OCI-LY7 (cell line): Measurements from ENCODE around the gene AHR. TPM values are rescaled to one million over a fixed set of nuclear protein-coding genes. Genes with fewer than 3 reads are reported as not detected.

Experiments used
- BruUV-seq: library from RNA; stranded (reverse); fragments of 400-500 nt; replicated peaks from 2 replicates; lab custom pipeline; 2021; lab: Mats Ljungman, UMichigan
- CTCF ChIA-PET: fragments of 300-600 bp; sonication (Branson Sonifier 250); formaldehyde crosslinking; loops from one replicate; lab custom pipeline; 2022; ENCODE audit warnings: antibody characterized with exemption; ENCODE audit not compliant: unreplicated experiment; lab: Charles Lee
- POLR2A ChIA-PET: fragments of 300-600 bp; sonication (Branson Sonifier 250); formaldehyde crosslinking; loops from one replicate; lab custom pipeline; 2022; ENCODE audit warnings: antibody characterized with exemption; lab: Charles Lee
- DNase-seq: peaks from one replicate; pipeline ENCODE4 v3.0.0-alpha.2; 2015; ENCODE audit warnings: low spot score
- H2AFZ ChIP-seq: fragments of 200-600 bp; sonication (generic), shearing (Covaris generic); 2 replicates; pipeline ENCODE4 v1.6.1; 2014; ENCODE audit warnings: mild to moderate bottlenecking, antibody characterized with exemption, low read length, moderate library complexity
- H3K27ac ChIP-seq: fragments of 200-600 bp; sonication (generic); 2 replicates; pipeline ENCODE4 v1.5.1; 2014; ENCODE audit warnings: mixed run types, low read depth, mild to moderate bottlenecking, moderate library complexity, low read length, inconsistent platforms; ENCODE audit not compliant: poor library complexity, severe bottlenecking
- H3K36me3 ChIP-seq: fragments of 200-600 bp; sonication (generic); 2 replicates; pipeline ENCODE4 v1.6.1; 2014; ENCODE audit warnings: mild to moderate bottlenecking, antibody characterized with exemption, low read length, moderate library complexity, mixed read lengths; ENCODE audit not compliant: insufficient read depth
- H3K4me1 ChIP-seq: fragments of 200-600 bp; sonication (generic); 2 replicates; pipeline ENCODE4 v1.5.1; 2014; ENCODE audit warnings: mild to moderate bottlenecking, low read length; ENCODE audit not compliant: insufficient read depth, poor library complexity, severe bottlenecking
- H3K4me2 ChIP-seq: fragments of 200-600 bp; sonication (generic); 2 replicates; pipeline ENCODE4 v1.6.1; 2014; ENCODE audit warnings: mild to moderate bottlenecking, low read length
- H3K4me3 ChIP-seq: fragments of 200-600 bp; sonication (generic); 2 replicates; pipeline ENCODE4 v1.5.1; 2014; ENCODE audit warnings: mild to moderate bottlenecking, low read depth, low read length; ENCODE audit not compliant: poor library complexity, severe bottlenecking
- H3K79me2 ChIP-seq: fragments of 200-600 bp; sonication (generic); 2 replicates; pipeline ENCODE4 v1.6.1; 2016; ENCODE audit warnings: low read depth, mild to moderate bottlenecking, low read length, moderate library complexity, mixed read lengths; ENCODE audit not compliant: insufficient read depth
- H3K9me2 ChIP-seq: fragments of 200-600 bp; sonication (generic); 2 replicates; pipeline ENCODE4 v1.6.1; 2016; ENCODE audit warnings: mild to moderate bottlenecking, low read length, mixed read lengths; ENCODE audit not compliant: insufficient read depth
- H3K9me3 ChIP-seq: fragments of 200-600 bp; sonication (generic); 2 replicates; pipeline ENCODE4 v1.6.1; 2014; ENCODE audit warnings: mild to moderate bottlenecking, mixed run types, low read length, mixed read lengths
- H4K20me1 ChIP-seq: fragments of 200-600 bp; sonication (generic); 2 replicates; pipeline ENCODE4 v1.6.1; 2014; ENCODE audit warnings: mild to moderate bottlenecking, antibody characterized with exemption, low read length, moderate library complexity, mixed read lengths; ENCODE audit not compliant: insufficient read depth
- EZH2phosphoT487 ChIP-seq: fragments of 200-600 bp; sonication (generic); IDR thresholded peaks from 2 replicates; pipeline ENCODE4 v1.6.1; 2018; ENCODE audit warnings: low read depth, borderline replicate concordance, mild to moderate bottlenecking, mixed run types, antibody characterized with exemption, low read length, moderate library complexity, mixed read lengths
- intact Hi-C: fragments of 100-400 bp; cut with micrococcal nuclease; formaldehyde crosslinking; loops from one replicate; pipeline ENCODE4 v1.10.0; 2022; ENCODE audit not compliant: unreplicated experiment
- total RNA-seq, 2 experiments: library from RNA; depleted of rRNA in 1 of 2; stranded (reverse); fragments of >200 nt in 1 of 2; shearing (Covaris generic) in 1 of 2; gene quantifications; 2 replicates each; pipeline ENCODE4 v1.2.3, GENCODE V29; 2014 to 2022
- TF ChIP-seq, protein P1 (sequence below): fragments of 200-600 bp; sonication (generic); conservative IDR thresholded peaks from 2 replicates; pipeline ENCODE4 v1.5.1; 2014; ENCODE audit warnings: mild to moderate bottlenecking, antibody characterized with exemption, low read length, moderate library complexity, mixed read lengths

Gene AHR
- total RNA-seq, 2 experiments from 2014 or later = not detected

DNA sequence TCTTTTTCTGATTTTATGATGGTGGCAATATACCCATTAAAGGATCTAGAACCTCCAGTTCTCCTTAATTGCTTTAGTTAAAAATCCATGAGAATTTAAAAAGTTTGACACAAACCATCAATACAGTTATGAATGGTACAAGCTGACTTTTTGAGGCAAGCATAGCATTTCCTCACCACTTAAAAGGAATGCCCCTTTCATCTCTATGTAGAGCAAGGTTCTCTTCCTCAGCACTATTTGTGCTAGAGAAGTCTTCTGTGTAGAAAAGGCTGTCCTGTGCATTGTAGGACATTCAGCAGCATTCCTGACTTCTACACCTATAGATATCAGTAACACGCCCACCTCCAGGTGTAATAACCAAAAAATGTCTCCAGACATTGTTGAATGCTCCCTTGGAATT is 67.3 kb downstream of the AHR start:
- ChIA-PET CTCF (no interaction called here), POLR2A (no interaction called here)
- TF ChIP-seq, protein P1, sequence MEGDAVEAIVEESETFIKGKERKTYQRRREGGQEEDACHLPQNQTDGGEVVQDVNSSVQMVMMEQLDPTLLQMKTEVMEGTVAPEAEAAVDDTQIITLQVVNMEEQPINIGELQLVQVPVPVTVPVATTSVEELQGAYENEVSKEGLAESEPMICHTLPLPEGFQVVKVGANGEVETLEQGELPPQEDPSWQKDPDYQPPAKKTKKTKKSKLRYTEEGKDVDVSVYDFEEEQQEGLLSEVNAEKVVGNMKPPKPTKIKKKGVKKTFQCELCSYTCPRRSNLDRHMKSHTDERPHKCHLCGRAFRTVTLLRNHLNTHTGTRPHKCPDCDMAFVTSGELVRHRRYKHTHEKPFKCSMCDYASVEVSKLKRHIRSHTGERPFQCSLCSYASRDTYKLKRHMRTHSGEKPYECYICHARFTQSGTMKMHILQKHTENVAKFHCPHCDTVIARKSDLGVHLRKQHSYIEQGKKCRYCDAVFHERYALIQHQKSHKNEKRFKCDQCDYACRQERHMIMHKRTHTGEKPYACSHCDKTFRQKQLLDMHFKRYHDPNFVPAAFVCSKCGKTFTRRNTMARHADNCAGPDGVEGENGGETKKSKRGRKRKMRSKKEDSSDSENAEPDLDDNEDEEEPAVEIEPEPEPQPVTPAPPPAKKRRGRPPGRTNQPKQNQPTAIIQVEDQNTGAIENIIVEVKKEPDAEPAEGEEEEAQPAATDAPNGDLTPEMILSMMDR = no peak
- TF ChIP-seq EZH2phosphoT487 = no peak
- no peak overlapping the region for H2AFZ ChIP-seq
- H3K4me3 ChIP-seq = no peak overlapping the region
- BruUV-seq = no TSS peak
- intact Hi-C loops = no loop called here
- H3K9me3 ChIP-seq = no peaks in the 10 kb centered on the region
- H3K9me2 ChIP-seq = no peaks in the 10 kb centered on the region
- no peak overlapping the region for H3K4me2 ChIP-seq
- DNase-seq = no peak
- no peaks in the 10 kb centered on the region for H4K20me1 ChIP-seq
- no peaks in the 10 kb centered on the region for H3K4me1 ChIP-seq
- no peak overlapping the region for H3K27ac ChIP-seq
- H3K36me3 ChIP-seq = no peaks in the 10 kb centered on the region
- H3K79me2 ChIP-seq = no peaks in the 10 kb centered on the region

DNA sequence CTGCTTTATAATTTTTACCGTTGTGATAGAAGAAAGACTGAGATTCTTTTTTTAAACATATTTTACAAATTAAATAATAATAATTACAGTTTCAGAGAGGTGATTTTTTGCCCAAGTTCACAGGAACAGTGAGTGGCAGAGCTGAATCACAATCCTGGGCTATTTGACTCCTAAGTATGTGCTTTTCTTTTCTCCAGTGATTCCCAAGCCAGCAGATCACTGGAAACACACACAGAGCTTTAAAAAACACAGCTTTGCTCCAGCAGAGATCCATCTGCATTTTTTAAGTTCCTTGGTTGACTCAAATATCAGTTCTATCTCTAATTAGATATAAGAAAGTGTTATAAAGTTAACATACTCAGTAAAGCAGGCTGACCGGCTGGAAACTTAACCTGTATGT is 69.0 kb downstream of the AHR start:
- intact Hi-C loops = no loop called here
- no TSS peak for BruUV-seq
- no peak overlapping the region for H3K27ac ChIP-seq
- H2AFZ ChIP-seq = no peak overlapping the region
- no peaks in the 10 kb centered on the region for H3K9me2 ChIP-seq
- no peaks in the 10 kb centered on the region for H3K9me3 ChIP-seq
- TF ChIP-seq, protein P1 = no peak
- no peak for TF ChIP-seq EZH2phosphoT487
- no peaks in the 10 kb centered on the region for H3K79me2 ChIP-seq
- no peaks in the 10 kb centered on the region for H4K20me1 ChIP-seq
- no peaks in the 10 kb centered on the region for H3K4me1 ChIP-seq
- no peak for DNase-seq
- H3K36me3 ChIP-seq = no peaks in the 10 kb centered on the region
- H3K4me2 ChIP-seq = no peak overlapping the region
- H3K4me3 ChIP-seq = no peak overlapping the region
- ChIA-PET POLR2A (no interaction called here), CTCF (no interaction called here)

DNA sequence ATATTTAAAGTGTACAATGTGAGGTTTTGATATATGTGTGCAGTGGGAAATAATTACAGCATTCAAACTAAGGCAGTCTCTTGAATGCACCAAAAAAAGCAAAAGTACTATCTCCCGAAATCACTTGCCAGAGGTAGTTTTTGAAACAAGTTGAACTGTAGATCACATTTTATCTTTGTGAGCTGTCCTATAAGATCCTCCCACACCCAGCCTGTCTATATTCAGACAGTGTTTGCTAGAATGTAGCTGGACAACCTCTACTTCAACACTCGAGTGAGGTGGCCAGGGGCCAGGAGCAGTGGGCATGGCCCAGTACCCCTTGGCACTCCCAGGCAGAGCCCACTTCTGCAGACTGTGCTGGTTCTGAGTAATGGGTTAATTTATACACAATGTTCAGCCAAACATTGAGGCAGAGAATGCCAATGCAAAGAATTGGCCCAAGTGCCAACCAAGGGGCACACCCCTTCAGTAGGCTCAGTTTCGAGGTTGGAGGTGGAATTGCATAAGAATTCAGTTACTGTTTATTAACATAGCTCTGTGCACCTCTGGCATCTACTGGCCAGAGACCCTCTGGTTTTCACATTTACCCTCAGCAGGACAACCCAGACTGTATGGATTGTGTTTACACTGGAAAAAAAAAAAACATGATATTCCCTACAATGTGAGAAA is 70.5 kb downstream of the AHR start:
- intact Hi-C loops = no loop called here
- Histone ChIP-seq H2AFZ (no peak overlapping the region), H3K4me2 (no peak overlapping the region), H3K9me2 (no peaks in the 10 kb centered on the region), H3K36me3 (no peaks in the 10 kb centered on the region), H3K4me1 (no peaks in the 10 kb centered on the region), H3K9me3 (no peaks in the 10 kb centered on the region), H4K20me1 (no peaks in the 10 kb centered on the region), H3K4me3 (no peak overlapping the region), H3K79me2 (no peaks in the 10 kb centered on the region), H3K27ac (no peak overlapping the region)
- no peak for DNase-seq
- ChIA-PET CTCF (no interaction called here), POLR2A (no interaction called here)
- BruUV-seq = no TSS peak
- TF ChIP-seq EZH2phosphoT487 = no peak
- TF ChIP-seq, protein P1 = no peak
